HS-5 (cell line): ENCODE results near the gene TRAPPC2L.
"Not testable (repeated sequence)": the region's sequence is repeated elsewhere in the genome, so short reads cannot be mapped to it uniquely, and the experiment has no call there.

Experiments used
- DNase-seq: peaks from one replicate; pipeline ENCODE4 v3.0.0-alpha.2; 2012; ENCODE audit warnings: low read depth

The TRAPPC2L gene

GRCh38 chr16:88893127-88893968 lies 36.4 kb downstream of the TRAPPC2L start:
- no peak for DNase-seq

GRCh38 chr16:88894266-88894665 lies 37.3 kb downstream of the TRAPPC2L start:
- not testable (repeated sequence) for DNase-seq

DNA sequence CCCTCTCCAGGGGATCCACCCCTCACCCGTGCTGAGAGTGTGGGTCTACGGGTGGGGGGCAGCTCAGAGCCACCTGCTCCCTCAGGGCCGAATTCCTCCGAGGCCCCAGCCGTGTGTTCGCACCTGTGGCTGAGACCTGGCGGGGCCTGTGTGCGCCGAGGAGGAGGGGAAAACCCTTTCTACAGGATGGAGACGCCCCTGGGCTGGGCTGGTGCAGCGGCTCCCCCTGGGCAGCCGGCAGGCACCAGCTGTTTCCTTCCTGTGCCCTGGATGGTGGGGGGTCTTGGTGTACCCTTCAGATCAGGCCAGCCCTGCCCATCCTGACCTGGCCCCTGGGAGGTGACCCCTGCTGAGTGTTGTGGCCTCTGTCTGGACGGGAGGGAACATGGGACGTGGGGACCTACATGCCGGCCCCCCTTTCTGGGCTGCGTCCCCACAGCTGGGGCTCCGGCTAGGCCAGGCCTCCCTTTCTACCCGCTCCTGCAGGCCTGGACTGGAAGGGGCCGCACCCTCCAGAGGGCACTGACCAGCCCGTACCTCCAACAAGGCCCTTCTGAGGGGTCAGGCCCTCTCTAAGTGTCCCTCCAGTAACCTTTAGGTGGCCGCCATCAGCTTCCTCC lies 37.9 kb downstream of the TRAPPC2L start:
- DNase-seq = no peak

- no peak for DNase-seq
Observed at GRCh38 chr16:88895335-88895734, 38.4 kb downstream of the TRAPPC2L start.

- DNase-seq = no peak
Observed at GRCh38 chr16:88896238-88897070, 39.5 kb downstream of the TRAPPC2L start.

DNA sequence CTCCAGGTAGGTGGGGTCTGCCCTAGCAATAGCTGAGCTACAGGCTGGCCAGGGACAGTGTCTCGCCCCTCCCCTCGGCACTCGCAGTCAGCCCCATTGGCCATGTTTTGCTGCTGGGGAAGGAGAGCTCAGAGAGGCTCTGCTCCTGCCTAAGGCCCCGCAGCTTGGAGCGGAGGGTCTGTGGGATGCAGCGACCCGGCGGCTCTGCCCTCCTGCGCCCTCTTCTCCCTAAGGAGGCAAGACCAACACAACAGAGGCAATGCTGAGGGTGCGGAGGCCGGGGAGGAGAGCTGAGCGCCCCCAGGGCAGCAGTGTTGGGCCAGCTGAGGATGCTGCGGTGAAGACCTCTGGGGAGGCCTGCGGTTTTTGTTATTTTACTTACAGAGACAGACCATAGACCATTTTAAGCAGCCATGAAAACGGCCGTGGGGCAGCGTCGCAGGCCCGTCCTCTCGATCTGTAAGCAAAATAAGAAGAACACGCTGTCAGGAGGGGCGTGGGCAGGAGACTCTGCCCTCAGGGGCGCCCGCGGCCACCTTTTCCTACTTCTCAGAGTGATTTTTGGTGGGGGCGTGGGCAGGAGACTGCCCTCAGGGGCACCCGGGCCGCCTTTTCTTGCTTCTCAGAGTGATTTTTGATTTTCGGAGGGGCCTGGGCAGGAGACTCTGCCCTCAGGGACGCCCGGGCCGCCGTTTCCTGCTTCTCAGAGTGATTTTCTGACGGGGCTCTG lies 40.9 kb downstream of the TRAPPC2L start:
- no peak for DNase-seq

GRCh38 chr16:88899901-88900661 lies 43.2 kb downstream of the TRAPPC2L start:
- DNase-seq = no peak

DNA sequence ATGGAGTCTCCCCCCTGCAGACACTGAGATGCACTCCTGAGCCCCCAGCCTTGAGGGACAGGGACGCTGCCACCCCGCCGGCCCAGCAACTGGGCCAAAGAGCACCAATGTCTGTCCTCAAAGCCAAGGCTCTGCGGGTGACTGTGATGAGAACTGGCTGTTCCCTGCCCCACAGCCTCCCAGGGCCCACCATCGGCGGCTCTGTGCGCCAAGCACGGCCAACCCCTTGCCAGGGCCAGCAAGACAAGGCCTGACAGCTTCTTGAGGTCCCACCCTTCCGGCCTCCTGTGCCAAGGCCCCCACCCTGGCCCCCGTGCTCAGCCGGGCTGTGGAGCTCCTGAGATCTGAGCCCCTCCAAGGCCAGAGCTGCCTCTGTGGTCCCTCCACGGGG lies 43.7 kb downstream of the TRAPPC2L start:
- DNase-seq = no peak

DNA sequence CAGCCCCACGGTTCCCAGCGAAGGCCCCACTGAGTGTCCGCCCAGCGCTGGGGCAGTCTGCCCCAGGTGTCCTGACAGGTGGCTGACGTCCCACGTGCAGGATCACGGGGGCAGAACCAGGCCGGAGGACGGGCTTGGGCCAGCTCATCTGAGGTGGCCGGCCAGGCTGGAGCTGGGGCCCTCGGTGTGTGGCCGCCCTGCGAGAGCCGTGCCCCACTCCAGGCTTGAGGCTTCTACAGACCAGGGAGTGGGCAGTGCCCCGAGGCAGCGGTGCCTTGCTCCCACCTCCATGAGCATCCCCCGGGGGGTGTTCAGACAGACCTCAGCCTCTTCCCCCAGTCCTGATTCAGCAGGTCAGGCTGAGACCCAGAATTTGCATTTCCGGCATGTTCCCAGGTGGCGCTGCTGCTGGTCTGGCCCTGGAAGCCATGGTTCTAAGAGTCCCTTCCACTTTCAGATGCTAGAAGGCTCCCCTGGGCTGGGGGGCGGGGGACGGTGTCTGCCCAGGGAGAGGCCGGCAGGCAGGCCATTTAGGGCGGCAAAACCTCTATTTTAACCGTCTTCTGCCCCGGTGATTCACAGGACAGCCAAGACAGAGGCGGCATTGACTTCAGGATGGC lies 44.9 kb downstream of the TRAPPC2L start:
- DNase-seq = no peak

DNA sequence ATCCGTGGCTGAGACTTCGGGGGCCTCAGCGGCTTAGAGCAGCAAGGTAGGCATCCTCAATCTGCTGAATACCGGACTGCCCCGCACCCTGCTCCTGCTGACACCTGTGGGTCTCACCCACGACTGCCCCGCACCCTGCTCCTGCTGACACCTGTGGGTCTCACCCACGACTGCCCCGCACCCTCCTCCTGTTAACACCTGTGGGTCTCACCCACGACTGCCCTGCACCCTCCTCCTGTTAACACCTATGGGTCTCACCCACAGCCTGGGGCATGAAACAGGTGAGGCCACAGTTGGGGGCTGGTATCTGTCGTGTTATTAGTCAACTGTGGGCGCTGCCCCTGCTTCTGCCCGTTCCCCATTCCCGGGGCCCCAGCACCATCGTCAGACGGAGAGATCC lies 45.8 kb downstream of the TRAPPC2L start:
- DNase-seq = no peak

- DNase-seq = no peak
Observed at GRCh38 chr16:88903267-88903666, 46.3 kb downstream of the TRAPPC2L start.

DNA sequence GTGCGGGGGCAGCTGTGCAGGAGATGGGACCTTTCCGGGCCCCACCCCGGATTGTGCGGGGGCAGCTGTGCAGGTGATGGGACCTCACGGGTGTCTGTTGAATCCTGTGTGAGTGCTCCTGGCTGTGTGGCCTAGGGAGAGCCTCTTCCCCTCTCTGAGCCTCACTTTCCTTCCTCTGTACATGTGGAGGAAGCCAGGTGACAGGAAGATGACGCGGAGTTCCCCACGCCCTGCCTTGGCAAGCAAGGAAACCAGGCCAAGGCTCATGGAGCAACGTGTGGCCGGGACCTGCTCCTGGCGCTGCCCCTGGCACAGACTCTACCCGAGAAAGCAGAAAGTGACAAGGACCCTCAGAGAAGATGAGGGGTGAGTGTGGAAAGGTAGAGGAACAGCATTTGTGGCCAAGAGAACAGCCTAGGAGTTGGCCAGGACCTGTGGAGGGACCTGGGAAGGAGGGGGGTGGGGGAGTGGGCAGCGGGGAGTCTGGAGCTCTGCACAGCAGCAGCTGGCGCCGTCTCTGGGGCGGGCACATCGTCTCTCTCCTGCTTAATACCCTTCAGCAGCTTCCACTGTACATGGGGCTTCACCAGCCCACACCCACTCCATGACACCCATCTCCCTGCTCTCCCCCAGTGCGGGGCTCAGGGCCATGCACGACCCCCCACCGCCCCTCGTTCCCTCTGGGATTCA lies 47.9 kb downstream of the TRAPPC2L start:
- no peak for DNase-seq

DNA sequence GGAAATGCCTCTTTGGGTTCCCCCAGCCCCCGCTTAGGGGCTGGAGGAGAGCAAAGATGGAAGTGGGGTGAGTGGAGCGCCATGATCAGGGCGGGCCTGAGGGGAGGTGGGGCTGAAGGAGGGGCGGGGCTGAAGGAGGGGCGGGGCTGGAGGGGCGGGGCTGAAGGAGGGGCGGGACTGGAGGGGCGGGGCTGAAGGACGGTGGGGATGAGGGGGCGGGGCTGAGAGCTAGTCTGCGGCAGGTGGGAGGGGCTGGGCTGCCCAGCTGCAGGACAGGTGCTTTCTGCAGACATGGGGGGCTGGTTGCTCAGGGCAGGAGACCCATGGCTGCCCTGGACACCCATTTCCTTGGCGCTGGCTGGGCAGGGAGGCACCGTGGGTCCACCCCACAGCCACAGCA lies 48.6 kb downstream of the TRAPPC2L start:
- no peak for DNase-seq

DNA sequence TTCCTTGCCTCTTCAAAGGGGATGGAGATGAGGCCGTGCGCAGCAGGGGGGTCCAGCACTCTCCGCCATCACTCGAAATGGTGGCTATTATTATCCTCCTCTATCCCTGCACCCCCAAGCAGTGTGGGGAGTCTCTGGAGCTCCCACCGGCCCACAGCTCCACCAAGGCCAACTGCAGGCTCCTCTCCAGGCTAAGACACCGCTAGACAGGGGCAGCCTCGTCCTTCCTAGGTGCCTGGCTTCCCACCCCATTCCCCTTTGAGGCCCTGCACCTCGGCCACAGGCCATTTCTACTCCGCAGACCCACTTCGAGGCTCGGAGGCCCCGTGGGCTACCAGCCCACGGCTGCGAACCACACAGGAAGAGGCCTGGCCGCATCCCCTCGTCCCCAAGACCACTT lies 49.1 kb downstream of the TRAPPC2L start:
- DNase-seq = no peak

DNA sequence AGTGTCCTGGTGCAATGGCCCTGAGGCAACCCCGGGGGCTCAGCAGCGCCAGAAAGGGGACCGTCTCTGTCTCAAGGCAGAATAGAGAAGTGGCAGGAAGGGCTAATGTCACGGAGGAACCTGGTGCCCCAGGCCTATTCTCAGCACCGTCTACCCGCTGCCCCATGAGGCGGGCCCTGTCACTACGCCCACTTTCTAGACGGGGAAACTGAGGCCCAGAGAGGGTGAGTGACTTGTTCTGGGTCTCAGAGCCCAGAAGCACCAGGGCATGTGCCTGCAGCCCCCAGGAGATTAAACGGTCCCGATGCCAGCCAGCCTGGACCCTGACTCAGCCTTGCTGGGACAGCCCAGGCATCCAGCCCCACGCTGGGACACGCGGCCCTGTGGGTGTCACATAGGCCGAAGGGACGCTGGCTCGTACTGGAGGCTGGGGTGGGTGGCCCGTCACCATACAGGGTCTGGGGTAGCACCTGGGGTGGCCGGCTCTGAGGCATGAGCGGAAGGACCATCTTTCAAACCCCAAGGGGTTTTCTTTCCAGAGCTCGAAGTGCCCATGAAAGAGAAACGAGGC lies 49.7 kb downstream of the TRAPPC2L start:
- no peak for DNase-seq

DNA sequence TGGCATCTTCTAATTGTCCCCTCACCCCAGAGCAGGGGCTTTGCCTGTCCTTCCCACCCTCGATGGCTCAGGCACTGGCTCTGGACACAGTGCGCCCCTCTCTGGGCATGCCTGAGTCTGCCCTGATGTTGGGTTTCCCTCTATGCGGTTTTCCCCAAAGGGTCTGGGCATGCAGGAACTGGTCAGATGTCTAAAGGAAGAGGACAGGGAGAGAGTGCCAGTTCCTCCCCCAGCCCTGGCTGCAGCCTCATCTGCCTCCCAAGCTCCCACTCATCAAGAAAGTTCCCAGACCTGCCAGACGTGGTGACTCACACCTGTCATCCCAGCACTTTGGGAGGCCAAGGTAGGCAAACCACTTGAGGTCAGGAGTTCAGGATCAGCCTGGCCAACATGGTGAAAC lies 50.8 kb downstream of the TRAPPC2L start:
- no peak for DNase-seq

GRCh38 chr16:88908307-88908706 lies 51.4 kb downstream of the TRAPPC2L start:
- DNase-seq = no peak

- no peak for DNase-seq
Observed at GRCh38 chr16:88909431-88910210, 52.7 kb downstream of the TRAPPC2L start.
